Measurements from ENCODE around the gene DDAH1. TPM values are rescaled to one million over a fixed set of nuclear protein-coding genes. Genes with fewer than 3 reads are reported as not detected.
A peak's percentile ranks its signal among the peaks of the same experiment; 100 is the strongest.

The DDAH1 gene
- total RNA-seq, 1 donor from 2014 or later = 10.8 TPM

DNA sequence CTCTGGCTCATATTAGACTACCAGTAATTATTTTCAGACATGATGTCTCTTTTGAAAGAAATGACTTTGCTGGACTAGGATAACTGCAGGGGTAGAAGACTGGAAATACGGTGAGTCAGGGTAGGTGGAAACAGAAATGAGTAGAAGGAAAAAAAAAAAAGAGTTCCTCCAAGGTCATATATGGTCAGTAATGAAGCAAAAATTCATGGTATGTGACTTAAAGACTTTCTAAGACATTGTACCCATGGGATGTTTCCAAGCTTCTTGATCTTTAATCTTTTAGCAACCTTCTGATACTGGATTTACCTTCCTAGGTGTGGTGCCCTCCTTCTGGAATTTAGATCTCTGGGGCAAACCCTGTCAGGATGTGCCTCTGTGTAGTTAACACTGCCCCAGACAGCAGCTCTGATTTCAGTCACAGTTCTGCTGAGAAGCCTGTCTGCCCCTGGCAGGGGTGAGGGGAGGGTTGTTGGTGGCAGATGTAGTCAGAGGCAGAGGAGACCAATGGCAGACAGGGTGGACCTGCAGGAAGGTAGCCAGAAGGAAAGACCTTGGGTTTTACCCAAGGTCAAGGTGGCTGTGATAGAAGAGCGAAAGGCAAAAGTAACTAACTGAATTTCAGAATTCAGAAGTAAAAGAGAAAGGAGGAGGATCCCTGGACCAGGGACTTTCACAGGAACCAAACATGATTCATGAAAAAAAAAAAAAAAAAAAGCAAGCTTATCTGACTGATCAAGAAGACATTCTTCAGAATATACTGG lies 144.4 kb downstream of the DDAH1 start:
- Mint-ChIP-seq H3K27me3 (ENCODE audit: unreplicated experiment) (peaks cover 2% of the 10 kb centered on the region), H3K9me3 (ENCODE audit: unreplicated experiment) (no peaks in the 10 kb centered on the region), H3K27ac (ENCODE audit: unreplicated experiment) (peak overlapping the region; percentile 95), H3K4me1 (ENCODE audit: unreplicated experiment) (peaks cover 34% of the 10 kb centered on the region), H3K36me3 (ENCODE audit: low read depth, unreplicated experiment) (no peaks in the 10 kb centered on the region), H3K4me3 (ENCODE audit: unreplicated experiment) (no peak overlapping the region)
- TF ChIP-seq, protein P1, sequence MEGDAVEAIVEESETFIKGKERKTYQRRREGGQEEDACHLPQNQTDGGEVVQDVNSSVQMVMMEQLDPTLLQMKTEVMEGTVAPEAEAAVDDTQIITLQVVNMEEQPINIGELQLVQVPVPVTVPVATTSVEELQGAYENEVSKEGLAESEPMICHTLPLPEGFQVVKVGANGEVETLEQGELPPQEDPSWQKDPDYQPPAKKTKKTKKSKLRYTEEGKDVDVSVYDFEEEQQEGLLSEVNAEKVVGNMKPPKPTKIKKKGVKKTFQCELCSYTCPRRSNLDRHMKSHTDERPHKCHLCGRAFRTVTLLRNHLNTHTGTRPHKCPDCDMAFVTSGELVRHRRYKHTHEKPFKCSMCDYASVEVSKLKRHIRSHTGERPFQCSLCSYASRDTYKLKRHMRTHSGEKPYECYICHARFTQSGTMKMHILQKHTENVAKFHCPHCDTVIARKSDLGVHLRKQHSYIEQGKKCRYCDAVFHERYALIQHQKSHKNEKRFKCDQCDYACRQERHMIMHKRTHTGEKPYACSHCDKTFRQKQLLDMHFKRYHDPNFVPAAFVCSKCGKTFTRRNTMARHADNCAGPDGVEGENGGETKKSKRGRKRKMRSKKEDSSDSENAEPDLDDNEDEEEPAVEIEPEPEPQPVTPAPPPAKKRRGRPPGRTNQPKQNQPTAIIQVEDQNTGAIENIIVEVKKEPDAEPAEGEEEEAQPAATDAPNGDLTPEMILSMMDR (IDR thresholded peaks at IDR 0.05; ENCODE audit: unreplicated experiment) = no peak
- DNase-seq (ENCODE audit: low spot score) = no peak

DNA sequence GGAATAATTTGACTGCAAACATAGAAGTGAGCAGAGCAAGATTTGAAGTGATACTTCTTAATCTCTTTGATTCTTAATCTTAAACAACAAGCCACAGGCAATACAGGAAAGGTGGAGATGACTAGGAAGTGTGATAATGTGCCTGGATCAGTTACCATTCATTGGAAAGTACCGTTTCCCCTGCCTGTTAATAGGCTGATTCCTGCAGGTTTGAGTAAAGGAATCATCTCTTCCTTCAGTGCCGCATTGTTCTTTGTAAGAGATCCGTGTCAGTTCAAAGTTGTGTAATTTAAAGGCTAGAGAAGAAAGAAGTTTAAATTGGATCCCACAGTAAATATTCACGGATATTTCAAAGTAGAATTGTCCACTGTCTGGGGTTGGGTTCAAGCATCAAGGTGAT lies 145.0 kb downstream of the DDAH1 start:
- Mint-ChIP-seq H3K4me1 (ENCODE audit: unreplicated experiment) (peaks cover 34% of the 10 kb centered on the region), H3K9me3 (ENCODE audit: unreplicated experiment) (no peaks in the 10 kb centered on the region), H3K27ac (ENCODE audit: unreplicated experiment) (peak overlapping the region; percentile 95), H3K36me3 (ENCODE audit: low read depth, unreplicated experiment) (no peaks in the 10 kb centered on the region), H3K27me3 (ENCODE audit: unreplicated experiment) (peaks cover 2% of the 10 kb centered on the region), H3K4me3 (ENCODE audit: unreplicated experiment) (no peak overlapping the region)
- no peak for DNase-seq (ENCODE audit: low spot score)
- TF ChIP-seq, protein P1 (IDR thresholded peaks at IDR 0.05; ENCODE audit: unreplicated experiment) = no peak

DNA sequence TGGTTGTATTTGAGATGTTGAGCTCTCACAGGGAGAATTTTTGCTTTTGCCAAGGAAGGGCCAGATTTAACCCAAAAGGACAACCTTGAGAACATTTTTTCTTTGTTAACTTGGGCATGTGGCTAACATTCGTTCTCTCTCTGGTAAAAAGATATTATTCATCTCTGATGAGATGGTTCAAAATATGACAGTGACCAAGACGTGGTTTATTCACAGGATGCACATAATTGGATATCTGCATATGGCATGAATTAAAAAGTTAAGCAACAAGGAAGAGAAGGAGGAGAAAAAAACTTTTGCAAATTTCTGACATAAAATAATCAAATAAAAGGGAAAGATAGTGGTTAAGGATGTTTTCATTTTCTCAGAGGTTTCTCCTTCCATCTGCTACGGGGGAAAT lies 145.5 kb downstream of the DDAH1 start:
- H3K4me3 Mint-ChIP-seq (ENCODE audit: unreplicated experiment) = no peak overlapping the region
- no peaks in the 10 kb centered on the region for H3K36me3 Mint-ChIP-seq (ENCODE audit: low read depth, unreplicated experiment)
- peaks cover 30% of the 10 kb centered on the region for H3K4me1 Mint-ChIP-seq (ENCODE audit: unreplicated experiment)
- H3K9me3 Mint-ChIP-seq (ENCODE audit: unreplicated experiment) = no peaks in the 10 kb centered on the region
- no peak for DNase-seq (ENCODE audit: low spot score)
- TF ChIP-seq, protein P1 (IDR thresholded peaks at IDR 0.05; ENCODE audit: unreplicated experiment) = no peak
- peak overlapping the region; percentile 95 for H3K27ac Mint-ChIP-seq (ENCODE audit: unreplicated experiment)
- peaks cover 4% of the 10 kb centered on the region for H3K27me3 Mint-ChIP-seq (ENCODE audit: unreplicated experiment)

DNA sequence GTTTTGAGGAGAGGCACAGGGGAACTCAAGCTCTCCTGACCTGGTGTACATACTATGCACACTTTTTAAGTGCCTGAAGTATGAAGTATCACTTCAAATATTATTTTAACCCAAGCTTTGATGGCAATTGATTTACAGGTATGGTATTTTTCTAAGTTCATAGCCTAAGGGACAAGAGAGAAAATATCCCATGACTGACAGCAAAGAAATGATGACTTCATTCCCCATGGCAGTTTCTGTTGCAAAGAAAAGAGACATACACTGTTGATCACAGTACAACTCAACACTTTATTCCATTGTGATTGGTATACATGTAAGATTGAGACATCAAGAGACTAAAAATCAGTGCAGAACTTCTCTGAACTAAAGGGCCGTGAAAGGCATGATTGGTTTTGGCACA lies 146.7 kb downstream of the DDAH1 start:
- TF ChIP-seq, protein P1 (IDR thresholded peaks at IDR 0.05; ENCODE audit: unreplicated experiment) = no peak
- Mint-ChIP-seq H3K9me3 (ENCODE audit: unreplicated experiment) (no peaks in the 10 kb centered on the region), H3K27ac (ENCODE audit: unreplicated experiment) (no peak overlapping the region), H3K36me3 (ENCODE audit: low read depth, unreplicated experiment) (no peaks in the 10 kb centered on the region), H3K4me1 (ENCODE audit: unreplicated experiment) (peaks cover 28% of the 10 kb centered on the region), H3K4me3 (ENCODE audit: unreplicated experiment) (no peak overlapping the region), H3K27me3 (ENCODE audit: unreplicated experiment) (peaks cover 5% of the 10 kb centered on the region)
- DNase-seq (ENCODE audit: low spot score) = no peak

DNA sequence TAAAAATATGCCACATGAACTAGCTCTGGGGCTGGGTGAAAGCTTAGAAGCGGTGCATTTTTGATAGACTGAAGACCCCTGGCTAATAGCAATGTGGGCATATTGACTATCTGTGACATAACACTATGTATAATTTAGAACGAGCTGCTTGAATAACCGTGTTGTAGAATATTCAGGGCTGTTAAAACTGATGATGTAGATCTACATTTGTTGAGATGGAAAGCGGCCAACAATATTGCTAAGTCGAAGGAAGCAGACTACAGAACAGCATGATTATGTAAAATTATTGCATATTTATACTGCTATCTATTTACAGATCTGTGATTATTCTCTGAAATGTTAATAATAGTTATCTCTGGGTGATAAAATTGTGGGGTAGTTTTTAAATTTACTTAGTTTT lies 147.4 kb downstream of the DDAH1 start:
- Mint-ChIP-seq H3K4me1 (ENCODE audit: unreplicated experiment) (peaks cover 28% of the 10 kb centered on the region), H3K27me3 (ENCODE audit: unreplicated experiment) (peaks cover 3% of the 10 kb centered on the region), H3K36me3 (ENCODE audit: low read depth, unreplicated experiment) (no peaks in the 10 kb centered on the region), H3K27ac (ENCODE audit: unreplicated experiment) (no peak overlapping the region), H3K9me3 (ENCODE audit: unreplicated experiment) (no peaks in the 10 kb centered on the region), H3K4me3 (ENCODE audit: unreplicated experiment) (no peak overlapping the region)
- no peak for DNase-seq (ENCODE audit: low spot score)
- TF ChIP-seq, protein P1 (IDR thresholded peaks at IDR 0.05; ENCODE audit: unreplicated experiment) = no peak
